HEK293T (cell line): ENCODE results near the gene FGGY.

Experiments
- CTBP1 ChIP-seq: fragments of 450-650 bp; IDR thresholded peaks from 2 replicates; pipeline ENCODE4 v1.6.1; 2016; ENCODE audit warnings: borderline replicate concordance
- ELF4 ChIP-seq: fragments of 450-650 bp; IDR thresholded peaks from 2 replicates; pipeline ENCODE4 v1.6.1; 2017; ENCODE audit warnings: antibody characterized with exemption
- L3MBTL2 ChIP-seq: fragments of 450-650 bp; conservative IDR thresholded peaks from 2 replicates; pipeline ENCODE4 v1.6.1; 2016; ENCODE audit warnings: mild to moderate bottlenecking

DNA sequence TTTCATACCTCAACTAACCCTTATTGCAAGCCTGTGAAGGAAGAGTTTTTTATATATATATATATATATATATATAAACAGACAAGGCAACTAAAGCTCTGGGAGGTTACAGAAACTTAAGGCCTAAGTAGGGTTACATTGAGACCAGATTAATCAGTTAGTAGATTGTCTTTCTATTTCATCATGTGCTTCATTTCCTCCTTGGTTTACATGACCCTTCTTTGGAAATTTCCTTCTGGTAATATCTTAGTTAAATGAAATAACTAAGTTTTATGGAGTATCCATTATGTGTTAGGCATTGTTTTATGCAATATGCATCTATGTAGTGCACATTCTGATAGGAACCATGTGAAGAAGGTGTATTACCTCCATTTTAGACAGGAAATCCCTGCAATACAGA, 112.7 kb downstream of the FGGY start:
- TF ChIP-seq CTBP1 = no peak
- TF ChIP-seq L3MBTL2 = no peak
- no peak for TF ChIP-seq ELF4
